ENCODE results near the gene DROSHA. TPM values are rescaled to one million over a fixed set of nuclear protein-coding genes. Genes with fewer than 3 reads are reported as not detected.

Gene DROSHA
- total and polyA plus RNA-seq, 2 of the 4 experiments (the other 2 are of a cell fraction), result 36.4 to 36.5 TPM

DNA sequence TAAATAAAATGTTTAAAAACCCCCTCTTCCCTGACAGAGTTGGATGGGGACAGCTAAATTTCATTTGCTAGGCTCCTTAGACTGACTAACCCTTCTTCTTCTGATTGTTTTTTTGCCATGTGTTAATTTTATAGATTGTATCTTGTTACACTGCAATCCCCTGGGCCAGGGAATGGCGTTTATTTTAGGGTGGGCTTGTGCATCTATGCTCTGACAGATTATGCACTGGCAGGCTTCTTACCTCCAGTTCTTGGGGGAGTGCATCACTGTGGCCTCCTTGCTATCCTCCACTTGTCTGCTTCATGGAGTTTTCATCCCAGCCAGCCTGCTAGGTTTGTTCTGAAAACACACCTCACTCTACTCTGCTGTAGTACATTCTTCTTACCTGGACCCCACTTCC, 159.8 kb downstream of the DROSHA start:
- H3K9me3 ChIP-seq (ENCODE audit: control insufficient read depth, insufficient read depth, low read length), result no peaks in the 10 kb centered on the region
- H2BK15ac ChIP-seq (ENCODE audit: low read depth, low read length), result no peak overlapping the region
- no peaks in the 10 kb centered on the region for H3K79me1 ChIP-seq (ENCODE audit: low read depth in 1 of 2, low read length in 2 of 2)
- H3K4me3 ChIP-seq (ENCODE audit: insufficient read depth, low read depth, low read length), result no peak overlapping the region
- H4K8ac ChIP-seq (ENCODE audit: low read depth in 2 of 2, low read length in 2 of 2), result no peak overlapping the region
- no peak overlapping the region for H3K23ac ChIP-seq (ENCODE audit: low read depth, low read length)
- no peak for ATAC-seq (ENCODE audit: low read depth)
- in situ Hi-C loops (cut with MboI; ENCODE audit: low sequenced_read_pairs) (no loop called here), intact Hi-C loops (cut with micrococcal nuclease) (no loop called here), dilution Hi-C loops (cut with HindIII; ENCODE audit: low sequenced_read_pairs, unreplicated experiment) (no loop called here)
- no peak overlapping the region for H2BK5ac ChIP-seq (ENCODE audit: low read depth, low read length, poor library complexity, severe bottlenecking)
- no peak overlapping the region for H3K4me2 ChIP-seq (ENCODE audit: low read depth, low read length)
- H2AK5ac ChIP-seq (ENCODE audit: low read depth, low read length), result no peak overlapping the region
- no peaks in the 10 kb centered on the region for H3K9me1 ChIP-seq (ENCODE audit: insufficient read depth, low read length)
- CTCF ChIA-PET, result no interaction called here
- no peaks in the 10 kb centered on the region for H3K27me3 ChIP-seq (ENCODE audit: control insufficient read depth, insufficient read depth, low read length)
- no peak overlapping the region for H2BK120ac ChIP-seq (ENCODE audit: low read depth, low read length)
- no CpG with 5 or more reads among the region's 1 CpG for WGBS, 2 experiments (ENCODE audit: extremely low coverage in 2 of 2, insufficient read length in 1 of 2)
- no peak overlapping the region for H2BK20ac ChIP-seq (ENCODE audit: low read depth, low read length)
- no peak overlapping the region for H3K18ac ChIP-seq (ENCODE audit: low read depth, low read length)
- no peak overlapping the region for H4K91ac ChIP-seq (ENCODE audit: insufficient read depth, low read depth, low read length)
- H4K5ac ChIP-seq (ENCODE audit: low read depth, low read length), result no peak overlapping the region
- POLR2A ChIA-PET (ENCODE audit: unreplicated experiment), result no interaction called here
- H3K4me1 ChIP-seq (ENCODE audit: control insufficient read depth, insufficient read depth, low read length), result no peaks in the 10 kb centered on the region; the same call in 1 of the 2 replicates
- H4K20me1 ChIP-seq (ENCODE audit: insufficient read depth, low read length), result no peaks in the 10 kb centered on the region
- H3K4ac ChIP-seq (ENCODE audit: low read depth, low read length), result no peak overlapping the region
- H2AFZ ChIP-seq (replicated peaks; ENCODE audit: low read length, poor library complexity), result no peak overlapping the region
- H3K36me3 ChIP-seq (ENCODE audit: control insufficient read depth, insufficient read depth, low read length), result no peaks in the 10 kb centered on the region
- no peak overlapping the region for H3K56ac ChIP-seq (ENCODE audit: extremely low read depth, insufficient read depth, low read length)
- no peak overlapping the region for H2AK9ac ChIP-seq (replicated peaks; ENCODE audit: low read depth, low read length, poor library complexity)
- BruUV-seq (replicated peaks), result no TSS peak
- H3K27ac ChIP-seq (ENCODE audit: insufficient read depth, low read length), result no peak overlapping the region
- no peak for DNase-seq
- no peak overlapping the region for H3K9ac ChIP-seq (ENCODE audit: low read depth, low read length)
- TF ChIP-seq CHD1 (IDR thresholded peaks at IDR 0.05; ENCODE audit: low read depth, low read length) (no peak), MXI1 (IDR thresholded peaks at IDR 0.05; ENCODE audit: borderline replicate concordance, low read depth, low read length) (no peak), CTCF (conservative IDR thresholded peaks at IDR 0.05; ENCODE audit: low read depth, low read length) (no peak)
- H3K14ac ChIP-seq (replicated peaks; ENCODE audit: low read depth, low read length), result no peak overlapping the region
